GM23338 (cell line): ENCODE results near the gene RNF212B. TPM values are rescaled to one million over a fixed set of nuclear protein-coding genes. Genes with fewer than 3 reads are reported as not detected.

Experiments
- ATAC-seq: fragments of 200-7000 bp; cut with Tn5 transposase; 3 replicates; pipeline ENCODE4 v1.9.1; 2020
- DNase-seq: peaks from one replicate; pipeline ENCODE4 v3.0.0-alpha.2; 2015; ENCODE audit warnings: low spot score
- H2AFZ ChIP-seq: fragments of 200-600 bp; sonication (generic); 2 replicates; pipeline ENCODE4 v1.8.0; 2016; ENCODE audit warnings: antibody characterized with exemption, mild to moderate bottlenecking, moderate library complexity
- H3F3A ChIP-seq: fragments of 200-600 bp; sonication (generic); replicated peaks from 2 replicates; pipeline ENCODE4 v1.8.0; 2017; ENCODE audit warnings: antibody characterized with exemption, mixed run types, low read depth
- H3K27ac ChIP-seq: fragments of 200-600 bp; sonication (generic); 2 replicates; pipeline ENCODE4 v1.6.1; 2016; ENCODE audit warnings: low read depth
- H3K27me3 ChIP-seq: fragments of 200-600 bp; sonication (generic); 2 replicates; pipeline ENCODE4 v1.8.0; 2016; ENCODE audit warnings: mild to moderate bottlenecking, mixed run types, moderate library complexity; ENCODE audit not compliant: insufficient read depth
- H3K36me3 ChIP-seq: fragments of 200-600 bp; sonication (generic); 2 replicates; pipeline ENCODE4 v1.8.0; 2016; ENCODE audit warnings: mild to moderate bottlenecking; ENCODE audit not compliant: insufficient read depth
- H3K4me1 ChIP-seq: fragments of 200-600 bp; sonication (generic); 2 replicates; pipeline ENCODE4 v1.8.0; 2016; ENCODE audit warnings: mild to moderate bottlenecking, moderate library complexity; ENCODE audit not compliant: insufficient read depth
- H3K4me2 ChIP-seq: fragments of 200-600 bp; sonication (generic); 2 replicates; pipeline ENCODE4 v1.7.1; 2017; ENCODE audit warnings: mixed run types
- H3K4me3 ChIP-seq: fragments of 200-600 bp; sonication (generic); 2 replicates; pipeline ENCODE4 v1.6.1; 2016; ENCODE audit warnings: mixed run types
- H3K79me2 ChIP-seq: fragments of 200-600 bp; sonication (generic); replicated peaks from 2 replicates; pipeline ENCODE4 v1.8.0; 2017; ENCODE audit warnings: mild to moderate bottlenecking; ENCODE audit not compliant: insufficient read depth
- H3K9me2 ChIP-seq: fragments of 200-600 bp; sonication (generic); 2 replicates; pipeline ENCODE4 v1.8.0; 2017; ENCODE audit not compliant: insufficient read depth
- H4K20me1 ChIP-seq: fragments of 200-600 bp; sonication (generic); replicated peaks from 2 replicates; pipeline ENCODE4 v1.8.0; 2017; ENCODE audit warnings: mild to moderate bottlenecking; ENCODE audit not compliant: insufficient read depth
- H3K27ac Mint-ChIP-seq: 2 replicates; pipeline ENCODE4 v1.8.0; 2020; ENCODE audit warnings: inconsistent platforms, mild to moderate bottlenecking, moderate library complexity, mixed read lengths
- H3K27me3 Mint-ChIP-seq: 3 replicates; pipeline ENCODE4 v1.8.0; 2022; ENCODE audit warnings: low read depth, mild to moderate bottlenecking, moderate library complexity, mixed read lengths, inconsistent platforms; ENCODE audit not compliant: insufficient read depth, poor library complexity
- H3K36me3 Mint-ChIP-seq: 3 replicates; pipeline ENCODE4 v1.8.0; 2021; ENCODE audit warnings: low read depth, mild to moderate bottlenecking, inconsistent platforms, moderate library complexity, mixed read lengths
- H3K4me1 Mint-ChIP-seq: 3 replicates; pipeline ENCODE4 v1.8.0; 2020; ENCODE audit warnings: mild to moderate bottlenecking, inconsistent platforms, mixed read lengths
- H3K4me3 Mint-ChIP-seq: 3 replicates; pipeline ENCODE4 v1.8.0; 2021; ENCODE audit warnings: moderate library complexity, mild to moderate bottlenecking, inconsistent platforms, mixed read lengths
- H3K9me3 Mint-ChIP-seq: 3 replicates; pipeline ENCODE4 v1.8.0; 2020; ENCODE audit warnings: moderate library complexity, mild to moderate bottlenecking, inconsistent platforms, mixed read lengths
- CREB1 ChIP-seq: fragments of 250-450 bp; sonication (Bioruptor Pico); IDR thresholded peaks from 2 replicates; pipeline ENCODE4 v1.5.0; 2020; ENCODE audit warnings: low read depth, mild to moderate bottlenecking, moderate library complexity
- CTCF ChIP-seq, 2 experiments: fragments of 200-600 bp in 1 of 2; sonication (generic) in 1 of 2; conservative IDR thresholded peaks; 2 replicates each; pipeline versions ENCODE4 v1.5.1 to v1.6.1; 2016 to 2017; ENCODE audit warnings: antibody characterized with exemption in 2 of 2, low read depth in 2 of 2, mild to moderate bottlenecking in 2 of 2, moderate library complexity in 1 of 2
- ETS1 ChIP-seq: IDR thresholded peaks from 2 replicates; pipeline ENCODE4 v1.6.1; 2016; ENCODE audit warnings: antibody characterized with exemption
- EZH2phosphoT487 ChIP-seq: fragments of 200-600 bp; sonication (generic); IDR thresholded peaks from one replicate; pipeline ENCODE4 v1.8.1; 2018; ENCODE audit warnings: antibody characterized with exemption; ENCODE audit not compliant: unreplicated experiment
- JUNB ChIP-seq: IDR thresholded peaks from one replicate; pipeline ENCODE4 v1.6.1; 2016; ENCODE audit warnings: antibody characterized with exemption; ENCODE audit not compliant: unreplicated experiment
- POLR2AphosphoS5 ChIP-seq: IDR thresholded peaks from 2 replicates; pipeline ENCODE4 v1.6.1; 2016; ENCODE audit warnings: antibody characterized with exemption, low read depth
- REST ChIP-seq: IDR thresholded peaks from one replicate; pipeline ENCODE4 v1.6.1; 2018; ENCODE audit warnings: antibody characterized with exemption; ENCODE audit not compliant: unreplicated experiment
- STAT1 ChIP-seq: IDR thresholded peaks from one replicate; pipeline ENCODE4 v1.6.1; 2016; ENCODE audit warnings: antibody characterized with exemption; ENCODE audit not compliant: unreplicated experiment
- polyA plus RNA-seq: library from polyadenylated mRNA; unstranded; fragments of >200 nt; fragmentation: Nextera tagmentation; extraction: Ambion mirVana; gene quantifications from 2 replicates; pipeline ENCODE4 v1.2.1, GENCODE V29; 2016
- total RNA-seq: library from RNA; depleted of rRNA; stranded (reverse); fragments of >200 nt; shearing (Covaris generic); gene quantifications from 2 replicates; pipeline ENCODE4 v1.2.3, GENCODE V29; 2014

The RNF212B gene
- total and polyA plus RNA-seq, 2 experiments from 2014 or later: not detected

- TF ChIP-seq CTCF (conservative IDR thresholded peaks at IDR 0.05; ENCODE audit: low read depth in 2 of 2): no peak
- TF ChIP-seq STAT1: no peak
- no peak for TF ChIP-seq ETS1
These were observed 82.2 kb downstream of the RNF212B start (continued) for GRCh38 chr14:23319746-23320583.

GRCh38 chr14:23320584-23321571 lies 83.1 kb downstream of the RNF212B start, which contains the start of gene PABPN1:
Gene PABPN1, plus strand, starts transcription at chr14:23321457. Its CDS starts 13 bp downstream, at chr14:23321470.
- H3K27ac ChIP-seq: peak within 1 kb of the TSS; percentile 93
- peak within 1 kb of the TSS; percentile 99 for H3K4me2 ChIP-seq
- H3K9me3 Mint-ChIP-seq: no peaks in the 10 kb centered on the region
- peaks cover 7% of the 10 kb centered on the region; the same call in 1 of the 2 replicates for H3K9me2 ChIP-seq
- peaks cover 28% of the 10 kb centered on the region for H3K36me3 ChIP-seq
- peaks cover 21% of the 10 kb centered on the region for H3K79me2 ChIP-seq
- no peaks in the 10 kb centered on the region for H3K27me3 ChIP-seq
- H3F3A ChIP-seq: peaks cover 27% of the 10 kb centered on the region; the same call in 1 of the 2 replicates
- peak within 1 kb of the TSS; percentile 99 for H3K27ac Mint-ChIP-seq
- H3K4me3 Mint-ChIP-seq: peak within 1 kb of the TSS; percentile 98
- peak within 1 kb of the TSS; percentile 99 for H3K4me3 ChIP-seq
- H2AFZ ChIP-seq: no peak within 1 kb of the TSS
- peak; percentile 93 for ATAC-seq
- H3K4me1 Mint-ChIP-seq: peaks cover 26% of the 10 kb centered on the region
- DNase-seq: peak; percentile 100
- H3K27me3 Mint-ChIP-seq: peaks cover 11% of the 10 kb centered on the region
- TF ChIP-seq POLR2AphosphoS5 (peak; percentile 58), CREB1 (CRISPR knock-in tag) (peak; percentile 89), JUNB (no peak), ETS1 (peak; percentile 36; the same call in 1 of the 2 replicates), EZH2phosphoT487 (no peak), CTCF (conservative IDR thresholded peaks at IDR 0.05; ENCODE audit: low read depth in 2 of 2) (no peak), REST (no peak)
- H3K4me1 ChIP-seq: peaks cover 10% of the 10 kb centered on the region
- peaks cover 40% of the 10 kb centered on the region for H3K36me3 Mint-ChIP-seq
- 0 out of 2 replicates have a peak, but pooled peaks cover 9% of the 10 kb centered on the region for H4K20me1 ChIP-seq
